Omental fat pad (tissue), 4 donors: Measurements from ENCODE around the gene TUBB4B. TPM values are rescaled to one million over a fixed set of nuclear protein-coding genes. Genes with fewer than 3 reads are reported as not detected.

Experiments
- ATAC-seq: fragments of 150-250 bp; one replicate; pipeline ENCODE4 v1.9.1; 2016; ENCODE audit warnings: mild to moderate bottlenecking, moderate library complexity; ENCODE audit not compliant: low FRiP score
- DNase-seq: peaks from one replicate; pipeline ENCODE4 v3.0.0-alpha.2; 2019; ENCODE audit warnings: low spot score
- total RNA-seq, 4 donors: library from RNA; depleted of rRNA; stranded (reverse); fragments of >200 nt; gene quantifications; one replicate each; pipeline ENCODE4 v1.1.0, GENCODE V29; 2016
- TF ChIP-seq, protein P1 (sequence below), 3 donors: fragments of 450-650 bp; IDR thresholded peaks; one replicate each; pipeline ENCODE4 v1.5.1; 2016 to 2017; ENCODE audit warnings: antibody characterized with exemption in 3 of 3, mild to moderate bottlenecking in 3 of 3, moderate library complexity in 2 of 3

Gene TUBB4B
- total RNA-seq, 4 donors from 2014 or later: 197 to 452 (median 288) TPM

DNA sequence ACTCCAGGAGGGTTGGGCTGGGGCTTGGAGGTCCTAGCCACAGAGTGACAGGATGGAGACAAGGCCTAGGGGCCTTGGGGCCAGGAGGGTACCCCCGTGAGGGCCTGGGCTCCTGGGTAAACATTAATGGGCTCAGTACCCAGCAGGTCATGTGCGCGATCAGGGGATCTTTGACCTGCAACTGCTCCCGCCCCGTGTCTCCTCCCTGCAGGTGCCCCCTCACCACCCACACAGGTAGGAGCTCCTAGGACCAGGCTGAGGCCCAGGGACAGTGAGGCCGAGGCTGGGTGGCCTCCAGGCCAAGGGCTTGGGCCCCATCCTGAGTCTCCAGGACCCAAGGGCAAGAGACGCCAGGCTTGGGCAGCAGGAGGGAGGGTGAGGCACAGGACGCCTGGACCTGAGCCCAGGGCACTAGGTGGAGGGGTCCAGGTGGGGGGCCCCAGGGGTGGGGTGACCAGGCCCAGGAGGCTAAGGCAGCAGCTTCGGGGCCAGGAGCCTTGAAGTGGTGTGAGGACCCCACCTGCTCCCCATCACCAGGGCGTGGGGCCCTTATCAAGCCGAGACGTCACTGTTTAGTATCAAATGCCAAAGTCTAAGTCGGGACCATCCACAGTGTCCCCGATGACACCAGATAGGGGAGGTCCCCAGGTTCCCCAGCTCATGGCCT, 10.2 kb upstream of the TUBB4B start, which contains the start of gene SLC34A3:
Gene SLC34A3 (plus strand): TSS at position 197 of the 667 bp plus-strand sequence. CDS start 802 bp downstream, outside the sequence.
- TF ChIP-seq, protein P1, sequence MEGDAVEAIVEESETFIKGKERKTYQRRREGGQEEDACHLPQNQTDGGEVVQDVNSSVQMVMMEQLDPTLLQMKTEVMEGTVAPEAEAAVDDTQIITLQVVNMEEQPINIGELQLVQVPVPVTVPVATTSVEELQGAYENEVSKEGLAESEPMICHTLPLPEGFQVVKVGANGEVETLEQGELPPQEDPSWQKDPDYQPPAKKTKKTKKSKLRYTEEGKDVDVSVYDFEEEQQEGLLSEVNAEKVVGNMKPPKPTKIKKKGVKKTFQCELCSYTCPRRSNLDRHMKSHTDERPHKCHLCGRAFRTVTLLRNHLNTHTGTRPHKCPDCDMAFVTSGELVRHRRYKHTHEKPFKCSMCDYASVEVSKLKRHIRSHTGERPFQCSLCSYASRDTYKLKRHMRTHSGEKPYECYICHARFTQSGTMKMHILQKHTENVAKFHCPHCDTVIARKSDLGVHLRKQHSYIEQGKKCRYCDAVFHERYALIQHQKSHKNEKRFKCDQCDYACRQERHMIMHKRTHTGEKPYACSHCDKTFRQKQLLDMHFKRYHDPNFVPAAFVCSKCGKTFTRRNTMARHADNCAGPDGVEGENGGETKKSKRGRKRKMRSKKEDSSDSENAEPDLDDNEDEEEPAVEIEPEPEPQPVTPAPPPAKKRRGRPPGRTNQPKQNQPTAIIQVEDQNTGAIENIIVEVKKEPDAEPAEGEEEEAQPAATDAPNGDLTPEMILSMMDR (IDR thresholded peaks at IDR 0.05): no peak
- ATAC-seq: no peak

DNA sequence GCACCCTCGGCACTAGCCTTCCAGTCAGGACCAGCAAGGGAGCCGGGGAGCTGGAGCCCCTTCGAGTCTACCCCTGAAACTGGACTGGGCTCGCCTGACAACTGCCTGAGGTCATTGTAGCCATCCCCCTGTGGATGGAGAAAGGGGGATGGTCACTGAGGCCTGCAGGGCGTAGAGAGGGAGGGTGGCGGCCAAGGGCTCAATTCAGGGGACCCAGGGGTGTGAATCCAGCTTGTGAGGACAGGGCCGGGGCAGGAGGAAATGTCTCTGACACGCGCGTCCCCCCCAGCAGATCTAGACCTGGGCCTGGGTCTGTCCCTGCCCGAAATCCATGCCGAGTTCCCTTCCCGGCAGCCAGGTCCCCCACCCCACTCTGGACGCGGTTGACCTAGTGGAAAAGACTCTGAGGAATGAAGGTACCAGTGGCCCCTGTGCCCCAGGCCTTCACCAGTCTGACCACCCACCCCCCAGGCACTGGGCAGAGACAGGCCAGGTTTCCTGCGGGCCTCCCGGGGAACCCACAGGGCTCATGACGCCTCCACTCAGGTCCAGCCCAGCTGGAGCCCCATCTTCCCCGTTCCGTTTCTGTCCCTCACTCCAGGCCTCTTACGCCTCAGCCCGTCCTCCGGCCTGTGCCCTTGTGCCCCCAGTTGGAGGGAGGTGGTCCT, 9.6 kb upstream of the TUBB4B start:
- ATAC-seq (no peak), DNase-seq (no peak)
- TF ChIP-seq, protein P1 (IDR thresholded peaks at IDR 0.05): no peak

More for the DNA sequence above, 10.2 kb upstream of the TUBB4B start, which contains the start of gene SLC34A3:
- DNase-seq: no peak

DNA sequence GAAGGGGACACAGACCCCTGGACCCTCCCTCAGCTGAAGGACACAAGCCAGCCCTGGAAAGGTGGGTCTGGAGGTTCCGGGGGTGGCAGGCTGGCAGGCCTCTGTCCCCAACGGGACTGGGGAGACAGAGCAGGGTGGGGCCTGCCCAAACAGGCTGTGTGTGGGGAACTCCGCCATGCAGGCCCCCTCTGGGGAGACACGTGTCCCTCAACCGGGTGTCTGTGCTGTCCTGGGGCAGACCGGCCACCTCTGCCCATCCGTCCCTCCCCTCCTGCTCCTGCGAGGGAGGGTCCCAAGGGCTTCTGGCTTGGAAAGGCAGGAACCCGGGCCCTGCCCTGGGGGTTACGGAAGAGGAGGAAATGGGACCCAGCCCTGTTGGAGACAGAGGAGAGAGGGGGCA, 9.0 kb upstream of the TUBB4B start:
- TF ChIP-seq, protein P1 (IDR thresholded peaks at IDR 0.05): no peak
- ATAC-seq: no peak
- DNase-seq: no peak

DNA sequence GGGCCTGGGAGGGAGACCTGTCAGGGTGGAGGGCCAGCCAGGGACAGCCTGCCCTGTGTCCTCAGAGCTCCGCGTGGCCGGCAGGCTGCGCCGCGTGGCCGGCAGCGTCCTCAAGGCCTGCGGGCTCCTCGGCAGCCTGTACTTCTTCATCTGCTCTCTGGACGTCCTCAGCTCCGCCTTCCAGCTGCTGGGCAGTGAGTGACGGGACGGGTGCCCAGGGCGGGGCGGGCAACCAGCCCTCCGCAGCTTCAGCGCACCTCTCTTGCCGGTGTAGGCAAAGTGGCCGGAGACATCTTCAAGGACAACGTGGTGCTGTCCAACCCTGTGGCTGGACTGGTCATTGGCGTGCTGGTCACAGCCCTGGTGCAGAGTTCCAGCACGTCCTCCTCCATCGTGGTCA, 8.6 kb upstream of the TUBB4B start:
- ATAC-seq: no peak
- TF ChIP-seq, protein P1 (IDR thresholded peaks at IDR 0.05): no peak
- DNase-seq: no peak

DNA sequence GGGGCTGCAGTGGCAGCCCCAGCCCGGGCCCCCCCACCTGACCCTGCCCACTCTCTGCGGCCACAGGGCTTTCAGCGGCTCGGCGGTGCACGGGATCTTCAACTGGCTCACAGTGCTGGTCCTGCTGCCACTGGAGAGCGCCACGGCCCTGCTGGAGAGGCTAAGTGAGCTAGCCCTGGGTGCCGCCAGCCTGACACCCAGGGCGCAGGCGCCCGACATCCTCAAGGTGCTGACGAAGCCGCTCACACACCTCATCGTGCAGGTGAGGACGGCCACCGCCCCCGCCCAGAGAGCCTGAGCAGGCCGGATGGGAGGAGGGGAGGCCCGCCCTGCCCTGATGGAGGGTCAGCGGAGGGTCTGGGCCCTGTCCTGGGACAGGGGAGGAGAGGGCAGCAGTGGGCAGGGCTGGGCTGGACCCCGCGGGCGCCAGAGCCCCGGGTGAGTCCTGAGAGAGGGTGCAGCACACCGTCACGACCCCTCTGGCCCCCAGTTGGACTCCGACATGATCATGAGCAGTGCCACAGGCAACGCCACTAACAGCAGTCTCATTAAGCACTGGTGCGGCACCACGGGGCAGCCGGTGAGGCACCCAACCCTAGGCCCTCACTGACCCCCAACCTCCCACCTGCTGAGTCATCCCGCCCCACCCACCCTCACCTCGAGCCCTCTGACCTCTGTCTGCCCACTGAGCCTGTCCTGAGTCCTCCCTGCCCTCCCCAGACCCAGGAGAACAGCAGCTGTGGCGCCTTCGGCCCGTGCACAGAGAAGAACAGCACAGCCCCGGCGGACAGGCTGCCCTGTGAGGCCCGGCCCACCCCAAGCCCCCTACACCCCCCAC, 7.7 kb upstream of the TUBB4B start:
- TF ChIP-seq, protein P1 (IDR thresholded peaks at IDR 0.05): no peak
- DNase-seq: no peak
- no peak for ATAC-seq

DNA sequence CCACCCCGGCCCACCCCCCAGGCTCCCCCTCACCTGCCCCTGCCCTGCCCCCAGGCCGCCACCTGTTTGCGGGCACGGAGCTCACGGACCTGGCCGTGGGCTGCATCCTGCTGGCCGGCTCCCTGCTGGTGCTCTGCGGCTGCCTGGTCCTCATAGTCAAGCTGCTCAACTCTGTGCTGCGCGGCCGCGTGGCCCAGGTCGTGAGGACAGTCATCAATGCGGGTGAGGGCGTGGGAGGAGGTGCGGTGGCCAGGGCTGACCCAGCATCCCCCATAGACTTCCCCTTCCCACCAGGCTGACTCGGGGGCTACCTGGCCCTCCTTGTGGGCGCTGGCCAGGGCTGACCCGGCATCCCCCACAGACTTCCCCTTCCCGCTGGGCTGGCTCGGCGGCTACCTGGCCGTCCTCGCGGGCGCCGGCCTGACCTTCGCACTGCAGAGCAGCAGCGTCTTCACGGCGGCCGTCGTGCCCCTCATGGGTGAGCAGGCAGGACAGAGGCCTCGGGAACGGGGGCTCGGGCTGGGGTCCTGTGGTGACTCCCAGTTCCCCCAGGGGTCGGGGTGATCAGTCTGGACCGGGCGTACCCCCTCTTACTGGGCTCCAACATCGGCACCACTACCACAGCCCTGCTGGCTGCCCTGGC, 6.9 kb upstream of the TUBB4B start:
- no peak for DNase-seq

More for the DNA sequence above, 6.9 kb upstream of the TUBB4B start:
- no peak for ATAC-seq
- TF ChIP-seq, protein P1 (IDR thresholded peaks at IDR 0.05): no peak
